H7 (cell line): ENCODE results near the gene PKMYT1. TPM values are rescaled to one million over a fixed set of nuclear protein-coding genes. Genes with fewer than 3 reads are reported as not detected.
"Not testable (repeated sequence)": the region's sequence is repeated elsewhere in the genome, so short reads cannot be mapped to it uniquely, and the experiment has no call there.

Experiments used
- DNase-seq: peaks from one replicate; pipeline ENCODE4 v3.0.0; 2012
- H3K27me3 ChIP-seq: 2 replicates; pipeline ENCODE4 v1.6.0; 2011; ENCODE audit warnings: mild to moderate bottlenecking, low read length; ENCODE audit not compliant: control insufficient read depth, insufficient read depth
- H3K36me3 ChIP-seq: replicated peaks from 2 replicates; pipeline ENCODE4 v1.5.1; 2011; ENCODE audit warnings: low read length; ENCODE audit not compliant: control insufficient read depth, insufficient read depth
- H3K4me3 ChIP-seq: 2 replicates; pipeline ENCODE4 v1.5.1; 2011; ENCODE audit warnings: low read depth, mild to moderate bottlenecking, control low read depth, low read length, moderate library complexity; ENCODE audit not compliant: insufficient read depth
- total RNA-seq: library from RNA; depleted of rRNA; stranded (reverse); fragments of >200 nt; shearing (Covaris generic); gene quantifications from 2 replicates; pipeline ENCODE4 v1.2.3, GENCODE V29; 2014

Gene PKMYT1
- total RNA-seq, 1 experiment from 2014 or later, result 94.0 TPM

GRCh38 chr16:2955779-2956578 lies 24.3 kb downstream of the PKMYT1 start:
- Histone ChIP-seq H3K27me3 (no peaks in the 10 kb centered on the region), H3K36me3 (no peaks in the 10 kb centered on the region), H3K4me3 (no peak overlapping the region)
- peak; percentile 80 for DNase-seq

- H3K4me3 ChIP-seq, result no peak overlapping the region
- DNase-seq, result peak; percentile 87
- no peaks in the 10 kb centered on the region for H3K27me3 ChIP-seq
- no peaks in the 10 kb centered on the region for H3K36me3 ChIP-seq
These were observed 24.8 kb downstream of the PKMYT1 start for GRCh38 chr16:2955438-2955778.

GRCh38 chr16:2954656-2955381 lies 25.4 kb downstream of the PKMYT1 start:
- Histone ChIP-seq H3K27me3 (no peaks in the 10 kb centered on the region), H3K36me3 (no peaks in the 10 kb centered on the region), H3K4me3 (no peak overlapping the region)
- DNase-seq, result peak; percentile 77

GRCh38 chr16:2953706-2954627 lies 26.3 kb downstream of the PKMYT1 start:
- Histone ChIP-seq H3K4me3 (no peak overlapping the region), H3K27me3 (no peaks in the 10 kb centered on the region)
- DNase-seq, result no peak

GRCh38 chr16:2952679-2953078 lies 27.6 kb downstream of the PKMYT1 start:
- Histone ChIP-seq H3K27me3 (no peaks in the 10 kb centered on the region), H3K36me3 (no peaks in the 10 kb centered on the region), H3K4me3 (no peak overlapping the region)
- no peak for DNase-seq

More at GRCh38 chr16:2953706-2954627, 26.3 kb downstream of the PKMYT1 start:
- no peaks in the 10 kb centered on the region for H3K36me3 ChIP-seq

GRCh38 chr16:2950773-2951172 lies 29.5 kb downstream of the PKMYT1 start:
- peak; percentile 41 for DNase-seq
- Histone ChIP-seq H3K4me3 (no peak overlapping the region), H3K27me3 (no peaks in the 10 kb centered on the region), H3K36me3 (no peaks in the 10 kb centered on the region)

- Histone ChIP-seq H3K36me3 (no peaks in the 10 kb centered on the region), H3K27me3 (no peaks in the 10 kb centered on the region), H3K4me3 (no peak overlapping the region)
- peak; percentile 26 for DNase-seq
These were observed 29.9 kb downstream of the PKMYT1 start for GRCh38 chr16:2950353-2950724.

- H3K36me3 ChIP-seq, result no peaks in the 10 kb centered on the region
- H3K27me3 ChIP-seq, result no peaks in the 10 kb centered on the region
- no peak overlapping the region for H3K4me3 ChIP-seq
- peak; percentile 30 for DNase-seq
These were observed 30.4 kb downstream of the PKMYT1 start for GRCh38 chr16:2949705-2950352.

- Histone ChIP-seq H3K27me3 (no peaks in the 10 kb centered on the region), H3K4me3 (no peak overlapping the region), H3K36me3 (no peaks in the 10 kb centered on the region)
- peak; percentile 33 for DNase-seq
These were observed 31.2 kb downstream of the PKMYT1 start for GRCh38 chr16:2948807-2949704.

GRCh38 chr16:2946649-2947048 lies 33.6 kb downstream of the PKMYT1 start:
- DNase-seq, result no peak

GRCh38 chr16:2943716-2944115 lies 36.5 kb downstream of the PKMYT1 start:
- not testable (repeated sequence) for H3K36me3 ChIP-seq, DNase-seq, H3K4me3 ChIP-seq, H3K27me3 ChIP-seq

More at GRCh38 chr16:2946649-2947048, 33.6 kb downstream of the PKMYT1 start:
- Histone ChIP-seq H3K36me3 (no peaks in the 10 kb centered on the region; the same call in 1 of the 2 replicates), H3K4me3 (no peak overlapping the region), H3K27me3 (no peaks in the 10 kb centered on the region)

- no peak for DNase-seq
- peaks cover 2% of the 10 kb centered on the region; the same call in 1 of the 2 replicates for H3K36me3 ChIP-seq
- no peaks in the 10 kb centered on the region for H3K27me3 ChIP-seq
- no peak overlapping the region for H3K4me3 ChIP-seq
These were observed 38.2 kb downstream of the PKMYT1 start for GRCh38 chr16:2942045-2942444.

GRCh38 chr16:2939968-2940367 lies 40.3 kb downstream of the PKMYT1 start:
- no peak for DNase-seq
- Histone ChIP-seq H3K27me3 (no peaks in the 10 kb centered on the region), H3K4me3 (no peak overlapping the region), H3K36me3 (peaks cover 2% of the 10 kb centered on the region)
